Astrocyte of the cerebellum (primary cell): Measurements from ENCODE around the gene GLOD5.

Source experiments
- DNase-seq: peaks from one replicate; pipeline ENCODE4 v3.0.0-alpha.2; 2011; ENCODE audit warnings: low read depth
- H3K4me3 ChIP-seq: 2 replicates; pipeline ENCODE4 v1.5.1; 2011; ENCODE audit warnings: mild to moderate bottlenecking, low read depth, low read length, moderate library complexity
- in situ Hi-C: cut with HindIII; loops from 2 replicates; pipeline ENCODE4 v1.10.0; 2017; ENCODE audit warnings: low sequenced_read_pairs
- TF ChIP-seq, protein P1 (sequence below): IDR thresholded peaks from 2 replicates; pipeline ENCODE4 v1.5.1; 2012; ENCODE audit warnings: low read length, low read depth, moderate library complexity, mild to moderate bottlenecking; ENCODE audit errors: missing control alignments

The GLOD5 gene

DNA sequence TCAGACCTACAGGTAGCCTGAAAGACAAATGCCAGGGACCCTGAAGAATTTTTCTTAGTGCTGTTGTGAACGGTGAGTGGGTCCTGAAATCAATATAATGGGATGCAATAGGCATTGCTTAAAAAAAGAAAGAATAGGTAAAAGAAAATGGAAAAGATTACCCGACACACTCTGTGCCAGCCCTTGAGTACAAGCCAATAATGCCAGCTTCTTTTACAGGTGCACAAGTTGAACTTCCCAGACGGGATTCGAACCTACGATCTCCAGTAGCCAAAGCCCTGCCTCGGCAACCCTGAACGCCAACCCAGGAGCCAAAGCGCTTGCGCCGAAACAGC, 24.7 kb upstream of the GLOD5 start:
- in situ Hi-C loops, result no loop called here
- TF ChIP-seq, protein P1, sequence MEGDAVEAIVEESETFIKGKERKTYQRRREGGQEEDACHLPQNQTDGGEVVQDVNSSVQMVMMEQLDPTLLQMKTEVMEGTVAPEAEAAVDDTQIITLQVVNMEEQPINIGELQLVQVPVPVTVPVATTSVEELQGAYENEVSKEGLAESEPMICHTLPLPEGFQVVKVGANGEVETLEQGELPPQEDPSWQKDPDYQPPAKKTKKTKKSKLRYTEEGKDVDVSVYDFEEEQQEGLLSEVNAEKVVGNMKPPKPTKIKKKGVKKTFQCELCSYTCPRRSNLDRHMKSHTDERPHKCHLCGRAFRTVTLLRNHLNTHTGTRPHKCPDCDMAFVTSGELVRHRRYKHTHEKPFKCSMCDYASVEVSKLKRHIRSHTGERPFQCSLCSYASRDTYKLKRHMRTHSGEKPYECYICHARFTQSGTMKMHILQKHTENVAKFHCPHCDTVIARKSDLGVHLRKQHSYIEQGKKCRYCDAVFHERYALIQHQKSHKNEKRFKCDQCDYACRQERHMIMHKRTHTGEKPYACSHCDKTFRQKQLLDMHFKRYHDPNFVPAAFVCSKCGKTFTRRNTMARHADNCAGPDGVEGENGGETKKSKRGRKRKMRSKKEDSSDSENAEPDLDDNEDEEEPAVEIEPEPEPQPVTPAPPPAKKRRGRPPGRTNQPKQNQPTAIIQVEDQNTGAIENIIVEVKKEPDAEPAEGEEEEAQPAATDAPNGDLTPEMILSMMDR, result no peak
- peak overlapping the region; percentile 55 for H3K4me3 ChIP-seq
- no peak for DNase-seq

DNA sequence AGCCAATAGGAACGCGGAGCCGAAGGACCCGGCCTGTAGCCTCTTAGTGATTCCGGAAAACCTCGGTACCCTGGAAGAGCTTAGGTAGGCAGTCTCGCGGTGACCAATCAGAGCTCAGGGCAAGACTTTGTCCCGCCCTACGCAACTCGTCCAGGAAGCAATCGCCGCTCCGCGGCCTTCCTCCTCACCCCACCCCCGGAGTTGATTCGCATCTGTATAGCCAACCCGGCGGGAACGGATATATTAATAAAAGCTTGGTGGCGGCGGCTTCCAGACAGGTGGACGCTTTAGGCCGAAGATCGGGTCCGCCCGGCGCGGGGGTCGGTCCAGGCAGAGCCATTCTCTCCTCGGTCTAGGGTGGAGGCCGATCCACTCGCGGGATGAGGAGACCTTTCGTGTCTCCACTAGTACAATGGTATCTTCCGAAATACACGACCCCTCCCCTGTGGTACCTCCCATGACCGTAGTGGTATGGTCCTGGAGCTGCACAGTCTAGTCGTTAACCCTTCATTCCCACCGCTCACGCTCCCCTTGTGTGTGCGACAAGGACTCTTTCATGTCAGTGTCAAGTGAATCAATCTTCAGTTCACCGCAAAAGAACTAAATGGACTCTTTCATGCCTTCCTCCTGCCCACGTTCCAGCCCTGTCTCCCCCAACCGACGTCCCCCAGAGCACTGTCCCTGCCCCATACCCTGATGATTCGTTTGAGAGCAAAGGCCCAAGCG, 24.2 kb upstream of the GLOD5 start:
- DNase-seq, result peak; percentile 93
- TF ChIP-seq, protein P1, result no peak
- peak overlapping the region; percentile 55 for H3K4me3 ChIP-seq
- in situ Hi-C loops, result no loop called here

DNA sequence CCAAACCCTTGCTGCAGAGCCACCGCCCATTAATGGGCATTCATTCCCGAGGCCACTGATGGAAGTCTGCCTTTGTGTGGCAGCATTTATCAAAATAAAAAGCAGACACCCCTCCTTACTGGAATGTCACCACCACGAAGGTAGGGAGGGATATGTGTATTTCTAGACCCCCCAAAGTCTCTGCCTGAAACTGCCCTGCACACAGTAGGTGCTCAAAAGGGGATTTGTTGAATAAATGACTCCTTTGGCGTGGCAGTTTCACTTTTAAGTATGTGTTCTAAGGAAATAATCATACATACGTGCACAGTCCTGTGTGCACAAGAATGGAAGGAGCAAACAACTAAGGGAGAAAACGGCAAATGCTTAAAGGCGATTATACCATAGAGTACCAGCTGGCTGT, 23.6 kb upstream of the GLOD5 start:
- DNase-seq, result no peak
- TF ChIP-seq, protein P1, result no peak
- peak overlapping the region; percentile 55 for H3K4me3 ChIP-seq
- in situ Hi-C loops, result no loop called here

DNA sequence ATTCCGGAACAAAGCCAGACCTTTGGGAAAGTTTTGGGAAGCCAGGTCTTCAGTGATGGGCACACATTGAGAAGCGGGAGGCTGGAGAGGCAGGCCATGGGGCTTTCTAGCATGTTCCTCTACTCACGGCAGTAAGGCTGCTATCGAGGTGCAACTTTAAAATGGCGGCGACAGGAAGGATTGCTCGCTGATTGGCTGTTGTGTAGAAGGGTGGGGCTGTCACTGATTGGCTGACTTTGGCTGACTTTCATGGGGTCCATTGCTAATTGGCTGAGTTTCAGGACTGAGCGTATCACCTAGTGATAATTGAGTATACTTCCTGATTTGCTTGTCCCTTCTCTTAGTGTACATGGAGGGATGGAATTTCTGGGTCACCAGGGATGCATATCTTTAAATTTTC, 19.7 kb upstream of the GLOD5 start:
- H3K4me3 ChIP-seq, result no peak overlapping the region
- TF ChIP-seq, protein P1, result no peak
- in situ Hi-C loops, result no loop called here
- DNase-seq, result no peak

DNA sequence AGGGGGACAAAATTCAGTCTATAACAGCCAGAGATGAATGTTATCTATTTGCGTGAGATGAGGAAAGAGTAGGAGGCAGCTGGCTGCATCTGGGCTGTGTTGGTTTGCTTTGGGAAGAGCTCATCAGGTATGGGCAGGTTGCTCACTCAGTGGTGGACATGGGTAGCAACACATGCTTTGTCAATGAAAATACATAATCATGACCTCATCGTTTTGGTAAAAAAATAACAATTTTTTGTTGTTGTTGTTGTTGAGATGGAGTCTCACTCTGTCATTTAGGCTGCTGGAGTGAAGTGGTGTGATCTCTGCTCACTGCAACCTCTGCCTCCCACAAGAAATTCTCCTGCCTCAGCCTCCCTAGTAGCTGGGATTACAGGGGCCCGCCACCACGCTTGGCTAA, 16.3 kb upstream of the GLOD5 start:
- H3K4me3 ChIP-seq, result no peak overlapping the region
- TF ChIP-seq, protein P1, result no peak
- DNase-seq, result no peak
- in situ Hi-C loops, result no loop called here

DNA sequence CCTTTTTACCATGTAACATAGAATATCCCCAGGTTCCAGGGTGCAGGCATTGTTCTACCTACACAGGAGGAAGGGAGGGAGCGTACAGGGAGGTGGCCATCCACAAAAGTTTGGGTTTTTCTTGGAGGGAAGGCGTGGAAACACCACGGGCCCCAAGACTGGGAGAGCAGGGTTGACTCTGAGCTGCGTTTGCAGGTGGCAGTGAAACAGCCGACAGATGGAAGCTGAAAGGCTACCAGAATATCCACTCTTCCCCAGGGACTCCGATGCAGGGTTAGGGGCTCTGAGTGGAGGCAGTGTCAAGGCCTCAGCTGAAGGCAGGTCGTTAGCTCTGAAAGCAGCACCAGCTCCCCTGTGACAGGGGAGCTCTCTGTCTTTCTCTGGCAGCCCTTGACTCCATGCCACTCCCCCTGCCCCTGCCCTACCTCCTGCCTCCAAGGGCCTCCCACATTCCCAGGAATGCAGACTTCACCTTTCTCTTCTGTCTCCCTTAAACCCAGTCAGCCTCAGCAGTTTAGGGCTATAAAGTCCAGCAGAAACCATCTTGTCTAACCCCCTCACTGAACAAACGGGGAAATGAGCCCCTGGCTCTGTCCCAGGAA, 14.0 kb upstream of the GLOD5 start:
- TF ChIP-seq, protein P1, result no peak
- in situ Hi-C loops, result no loop called here
- no peak for DNase-seq
- no peak overlapping the region for H3K4me3 ChIP-seq
